CD4-positive, alpha-beta T cell (primary cell): ENCODE results near the gene GTF3C2. TPM values are rescaled to one million over a fixed set of nuclear protein-coding genes. Genes with fewer than 3 reads are reported as not detected.

Experiments used
- ATAC-seq: fragments of 200-7000 bp; cut with Tn5 transposase; one replicate; pipeline ENCODE4 v1.10.0; 2022; ENCODE audit warnings: mild to moderate bottlenecking; ENCODE audit not compliant: poor library complexity
- CTCF ChIA-PET: fragments of 350-600 bp; sonication (Branson Sonifier 250); formaldehyde crosslinking; loops from one replicate; lab custom pipeline; 2021; ENCODE audit warnings: antibody characterized with exemption, inconsistent platforms; lab: Charles Lee
- POLR2A ChIA-PET: fragments of 350-600 bp; sonication (Branson Sonifier 250); formaldehyde crosslinking; loops from one replicate; lab custom pipeline; 2021; ENCODE audit warnings: antibody characterized with exemption, inconsistent platforms; lab: Charles Lee
- DNase-seq, 14 experiments: peaks; one replicate each; pipeline ENCODE4 v3.0.0-alpha.2; 2013 to 2020; ENCODE audit warnings: mixed read lengths in 2 of 14
- H3K27ac ChIP-seq, 2 donors: one replicate each; pipeline versions ENCODE4 v1.5.1 to v1.7.0; 2013; ENCODE audit warnings: low read length in 2 of 2, low read depth in 1 of 2, mild to moderate bottlenecking in 1 of 2
- H3K27me3 ChIP-seq, 2 experiments: 1 replicate in 1 of 2; 2 replicates in 1 of 2; pipeline versions ENCODE4 v1.6.1 to v1.7.0; 2013; ENCODE audit warnings: low read length in 2 of 2, control low read depth in 1 of 2, mild to moderate bottlenecking in 1 of 2, moderate library complexity in 1 of 2; ENCODE audit not compliant: insufficient read depth in 2 of 2, control insufficient read depth in 1 of 2
- H3K36me3 ChIP-seq: one replicate; pipeline ENCODE4 v1.6.1; 2013; ENCODE audit warnings: low read length, control low read depth; ENCODE audit not compliant: insufficient read depth
- H3K4me1 ChIP-seq: one replicate; pipeline ENCODE4 v1.6.1; 2013; ENCODE audit warnings: low read length, control low read depth; ENCODE audit not compliant: insufficient read depth
- H3K4me3 ChIP-seq: one replicate; pipeline ENCODE4 v1.5.1; 2013; ENCODE audit warnings: mild to moderate bottlenecking, low read length, moderate library complexity
- H3K9me3 ChIP-seq, 2 experiments: 1 replicate in 1 of 2; 2 replicates in 1 of 2; pipeline versions ENCODE4 v1.6.1 to v1.7.0; 2013; ENCODE audit warnings: low read length in 2 of 2, mild to moderate bottlenecking in 2 of 2, control low read depth in 1 of 2, moderate library complexity in 1 of 2; ENCODE audit not compliant: control insufficient read depth in 1 of 2, insufficient read depth in 1 of 2
- H3K27ac Mint-ChIP-seq: one replicate; pipeline ENCODE4 v1.8.0; 2020; ENCODE audit warnings: mixed read lengths
- H3K27me3 Mint-ChIP-seq: one replicate; pipeline ENCODE4 v1.8.0; 2021; ENCODE audit warnings: mixed read lengths
- H3K36me3 Mint-ChIP-seq: one replicate; pipeline ENCODE4 v1.8.0; 2021; ENCODE audit warnings: low read depth, mixed read lengths
- H3K4me1 Mint-ChIP-seq: one replicate; pipeline ENCODE4 v1.8.0; 2021; ENCODE audit warnings: low read depth, mixed read lengths
- H3K4me3 Mint-ChIP-seq: one replicate; pipeline ENCODE4 v1.8.0; 2020; ENCODE audit warnings: mild to moderate bottlenecking, mixed read lengths
- H3K9me3 Mint-ChIP-seq: one replicate; pipeline ENCODE4 v1.8.0; 2020; ENCODE audit warnings: mixed read lengths
- CTCF ChIP-seq: fragments of 200-600 bp; IDR thresholded peaks from one replicate; pipeline ENCODE4 v1.8.0; 2022; ENCODE audit warnings: antibody characterized with exemption, mild to moderate bottlenecking
- intact Hi-C, 2 experiments: fragments of 100-400 bp; cut with DNase I in 1 of 2; cut with micrococcal nuclease in 1 of 2; formaldehyde crosslinking; loops; one replicate each; pipeline versions ENCODE4 v1.15.1 to v1.9.0; 2023 to 2025; cut with DNase I, micrococcal nuclease
- total RNA-seq, 174 experiments: library from RNA in 2 of 174; stranded (reverse) in 2 of 174; gene quantifications; one replicate each; pipeline ENCODE4 v1.2.3 and lab custom pipeline; 2021 to 2026

Gene GTF3C2
- total RNA-seq, 2 experiments from 2014 or later, result 54.6 to 56.8 TPM

- Mint-ChIP-seq H3K4me1 (peaks cover 1% of the 10 kb centered on the region), H3K27ac (no peak within 1 kb of the TSS), H3K9me3 (no peaks in the 10 kb centered on the region), H3K36me3 (peaks cover 19% of the 10 kb centered on the region), H3K27me3 (peaks cover 30% of the 10 kb centered on the region), H3K4me3 (no peak within 1 kb of the TSS)
- no peak for ATAC-seq
- peaks cover 14% of the 10 kb centered on the region for H3K4me1 ChIP-seq
- peaks cover 10% of the 10 kb centered on the region for H3K36me3 ChIP-seq
- peaks cover 0 to 10% of the 10 kb centered on the region in 2 experiments for H3K9me3 ChIP-seq
- no peak for TF ChIP-seq CTCF
- ChIA-PET CTCF (interaction anchor here (1.1 kb wide), 1 partner anchor 29 kb away, joined by 4 read pairs; no protein-coding TSS in a partner anchor), POLR2A (no interaction called here)
- intact Hi-C loops, result no loop called here
- DNase-seq, result peak in 1 of 14 experiments; percentile 20
- H3K4me3 ChIP-seq, result no peak within 1 kb of the TSS
- H3K27ac ChIP-seq, result no peak within 1 kb of the TSS
- peaks cover 24 to 27% of the 10 kb centered on the region in 2 experiments for H3K27me3 ChIP-seq
Observed at GRCh38 chr2:27308359-27308881, 48.1 kb downstream of the GTF3C2 start, which contains the start of gene UCN. TSS of gene UCN (minus strand) at chr2:27308445. CDS start at chr2:27307895, 550 bp downstream.

GRCh38 chr2:27307545-27308358, 48.8 kb downstream of the GTF3C2 start:
- TF ChIP-seq CTCF, result no peak
- H3K27ac ChIP-seq, result no peak overlapping the region
- peaks cover 31% of the 10 kb centered on the region for H3K27me3 Mint-ChIP-seq
- peaks cover 20% of the 10 kb centered on the region for H3K4me1 ChIP-seq
- CTCF ChIA-PET, result interaction anchor here (1.1 kb wide), 1 partner anchor 28 kb away, joined by 4 read pairs; no protein-coding TSS in a partner anchor
- H3K36me3 ChIP-seq, result peaks cover 10% of the 10 kb centered on the region
- intact Hi-C loops, result no loop called here
- no peak overlapping the region for H3K4me3 ChIP-seq
- no peak overlapping the region for H3K27ac Mint-ChIP-seq
- no peaks in the 10 kb centered on the region for H3K9me3 Mint-ChIP-seq
- ATAC-seq (no peak), DNase-seq (no peak)
- peaks cover 0 to 10% of the 10 kb centered on the region in 2 experiments for H3K9me3 ChIP-seq
- peaks cover 24 to 27% of the 10 kb centered on the region in 2 experiments for H3K27me3 ChIP-seq
- H3K36me3 Mint-ChIP-seq, result peaks cover 19% of the 10 kb centered on the region
- H3K4me1 Mint-ChIP-seq, result peaks cover 8% of the 10 kb centered on the region
- H3K4me3 Mint-ChIP-seq, result no peak overlapping the region
- POLR2A ChIA-PET, result no interaction called here

GRCh38 chr2:27307287-27307544, 49.3 kb downstream of the GTF3C2 start:
- Histone ChIP-seq H3K9me3 (peaks cover 0 to 10% of the 10 kb centered on the region in 2 experiments), H3K4me3 (peak overlapping the region; percentile 36), H3K27me3 (peaks cover 24 to 27% of the 10 kb centered on the region in 2 experiments), H3K27ac (no peak overlapping the region), H3K36me3 (peaks cover 9% of the 10 kb centered on the region), H3K4me1 (peaks cover 20% of the 10 kb centered on the region)
- TF ChIP-seq CTCF, result no peak
- H3K27me3 Mint-ChIP-seq, result peaks cover 31% of the 10 kb centered on the region
- DNase-seq (no peak), ATAC-seq (no peak)
- peaks cover 14% of the 10 kb centered on the region for H3K36me3 Mint-ChIP-seq
- ChIA-PET POLR2A (no interaction called here), CTCF (interaction anchor here (0.5 kb wide), 1 partner anchor 38 kb away, joined by 3 read pairs; no protein-coding TSS in a partner anchor)
- intact Hi-C loops, result no loop called here
- H3K4me1 Mint-ChIP-seq, result peaks cover 10% of the 10 kb centered on the region
- no peak overlapping the region for H3K27ac Mint-ChIP-seq
- no peak overlapping the region for H3K4me3 Mint-ChIP-seq
- no peaks in the 10 kb centered on the region for H3K9me3 Mint-ChIP-seq
